A673 (cell line): ENCODE measurements around the gene HEXD.
"Not testable (repeated sequence)": the region's sequence is repeated elsewhere in the genome, so short reads cannot be mapped to it uniquely, and the experiment has no call there.

ENCODE experiments used
- CTCF ChIP-seq: fragments of 300-800, 200-600 bp; sonication (generic); conservative IDR thresholded peaks from 2 replicates; pipeline ENCODE4 v1.5.1; 2017; ENCODE audit warnings: low read depth, mild to moderate bottlenecking, antibody characterized with exemption, low read length, moderate library complexity, mixed read lengths
- EZH2 ChIP-seq: fragments of 200-600 bp; sonication (generic); IDR thresholded peaks from 2 replicates; pipeline ENCODE4 v1.6.1; 2017; ENCODE audit warnings: borderline replicate concordance, low read depth, mild to moderate bottlenecking, mixed read lengths, antibody characterized with exemption, low read length; ENCODE audit not compliant: poor library complexity, severe bottlenecking

- TF ChIP-seq CTCF, EZH2: not testable (repeated sequence)
Measured at GRCh38 chr17:82459936-82460335, 41.8 kb downstream of the HEXD start.
